T-helper 2 cell (primary cell): Measurements from ENCODE around the gene HIP1.
"Not testable (repeated sequence)": the region's sequence is repeated elsewhere in the genome, so short reads cannot be mapped to it uniquely, and the experiment has no call there.

Source experiments
- DNase-seq, 5 experiments: peaks; one replicate each; pipeline versions ENCODE4 v3.0.0 to v3.0.0-alpha.2; 2012 to 2022

Gene HIP1

GRCh38 chr7:75485355-75485978 lies 253.3 kb downstream of the HIP1 start:
- not testable (repeated sequence) for DNase-seq
